ENCODE measurements around the gene CEBPZ.

The CEBPZ gene

DNA sequence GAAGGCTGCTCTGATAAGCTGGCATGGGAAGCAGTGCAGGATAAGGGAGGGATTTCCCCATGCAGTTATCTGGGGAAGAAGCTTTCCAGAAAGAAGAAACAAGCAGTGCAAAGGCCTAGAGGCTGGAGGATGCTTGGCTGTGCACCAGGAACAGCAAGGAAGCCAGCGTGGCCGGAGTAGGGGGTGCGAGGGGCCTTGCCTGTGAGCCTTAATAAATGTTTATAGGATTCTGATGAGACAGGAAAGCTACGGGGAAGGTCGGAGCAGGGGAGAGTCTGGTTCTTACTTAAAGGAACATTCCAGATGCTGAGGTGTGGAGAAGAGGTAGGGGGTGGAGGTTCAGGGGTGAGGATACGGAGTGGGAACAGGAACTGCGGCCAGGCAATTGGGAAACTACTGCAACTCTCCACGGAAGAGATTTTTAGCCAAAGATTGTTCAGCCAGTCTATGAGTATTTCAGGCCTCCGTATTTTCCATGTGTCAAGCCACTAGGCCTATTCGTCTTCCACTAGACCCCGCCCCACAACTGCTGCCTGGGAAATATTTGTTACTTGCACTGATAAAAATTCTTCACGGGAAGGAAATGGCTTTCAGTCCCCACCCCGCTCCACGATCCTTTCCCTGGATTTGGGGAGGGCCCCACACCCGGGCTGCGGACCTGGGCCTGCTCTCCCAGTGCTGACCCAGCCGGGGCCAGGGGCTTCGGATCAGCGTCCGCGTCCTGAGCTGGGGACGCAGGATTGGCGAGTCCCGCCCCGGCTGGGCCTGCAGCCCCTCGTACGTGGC, 75.1 kb downstream of the CEBPZ start:
- H3K36me3 ChIP-seq, result no peaks in the 10 kb centered on the region
- TF ChIP-seq, protein P1, sequence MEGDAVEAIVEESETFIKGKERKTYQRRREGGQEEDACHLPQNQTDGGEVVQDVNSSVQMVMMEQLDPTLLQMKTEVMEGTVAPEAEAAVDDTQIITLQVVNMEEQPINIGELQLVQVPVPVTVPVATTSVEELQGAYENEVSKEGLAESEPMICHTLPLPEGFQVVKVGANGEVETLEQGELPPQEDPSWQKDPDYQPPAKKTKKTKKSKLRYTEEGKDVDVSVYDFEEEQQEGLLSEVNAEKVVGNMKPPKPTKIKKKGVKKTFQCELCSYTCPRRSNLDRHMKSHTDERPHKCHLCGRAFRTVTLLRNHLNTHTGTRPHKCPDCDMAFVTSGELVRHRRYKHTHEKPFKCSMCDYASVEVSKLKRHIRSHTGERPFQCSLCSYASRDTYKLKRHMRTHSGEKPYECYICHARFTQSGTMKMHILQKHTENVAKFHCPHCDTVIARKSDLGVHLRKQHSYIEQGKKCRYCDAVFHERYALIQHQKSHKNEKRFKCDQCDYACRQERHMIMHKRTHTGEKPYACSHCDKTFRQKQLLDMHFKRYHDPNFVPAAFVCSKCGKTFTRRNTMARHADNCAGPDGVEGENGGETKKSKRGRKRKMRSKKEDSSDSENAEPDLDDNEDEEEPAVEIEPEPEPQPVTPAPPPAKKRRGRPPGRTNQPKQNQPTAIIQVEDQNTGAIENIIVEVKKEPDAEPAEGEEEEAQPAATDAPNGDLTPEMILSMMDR (IDR thresholded peaks at IDR 0.05), result no peak
- H3K9me3 ChIP-seq, result no peaks in the 10 kb centered on the region
- peak overlapping the region; percentile 89 to 96 for H3K4me3 ChIP-seq
- peak overlapping the region; percentile 85 to 91 for H3K27ac ChIP-seq
- H3K27me3 ChIP-seq, result no peaks in the 10 kb centered on the region
- peak; percentile 60 to 73 for DNase-seq
- peaks cover 0 to 26% (median 19%) of the 10 kb centered on the region in 4 donors for H3K4me1 ChIP-seq
- intact Hi-C loops (cut with DNase I; ENCODE audit: low total_unique reads), result no loop called here

DNA sequence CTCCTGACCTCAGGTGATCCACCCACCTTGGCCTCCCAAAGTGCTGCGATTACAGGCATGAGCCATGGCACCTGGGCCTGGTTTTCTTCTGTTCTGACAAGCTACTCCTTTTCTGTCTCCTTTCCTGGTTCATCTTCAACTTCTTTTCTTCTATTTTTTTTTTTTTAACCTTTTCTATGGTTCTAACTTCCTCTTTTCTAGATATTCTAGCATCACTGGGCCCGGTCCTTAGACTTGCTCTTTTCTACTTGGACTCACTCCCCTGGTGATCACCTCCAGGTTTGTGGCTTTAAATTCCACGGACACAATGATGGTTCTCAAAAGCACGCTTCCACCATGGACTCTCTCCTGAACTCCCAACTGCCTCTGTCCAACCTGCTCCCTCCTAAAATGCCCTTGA, 76.6 kb downstream of the CEBPZ start:
- TF ChIP-seq, protein P1 (IDR thresholded peaks at IDR 0.05), result no peak
- H3K27ac ChIP-seq, result no peak overlapping the region
- no peaks in the 10 kb centered on the region for H3K9me3 ChIP-seq
- no peak overlapping the region for H3K4me3 ChIP-seq
- peaks cover 0 to 30% (median 19%) of the 10 kb centered on the region in 4 donors for H3K4me1 ChIP-seq
- intact Hi-C loops (cut with DNase I; ENCODE audit: low total_unique reads), result no loop called here
- no peaks in the 10 kb centered on the region for H3K36me3 ChIP-seq
- H3K27me3 ChIP-seq, result no peaks in the 10 kb centered on the region
- DNase-seq, result no peak

DNA sequence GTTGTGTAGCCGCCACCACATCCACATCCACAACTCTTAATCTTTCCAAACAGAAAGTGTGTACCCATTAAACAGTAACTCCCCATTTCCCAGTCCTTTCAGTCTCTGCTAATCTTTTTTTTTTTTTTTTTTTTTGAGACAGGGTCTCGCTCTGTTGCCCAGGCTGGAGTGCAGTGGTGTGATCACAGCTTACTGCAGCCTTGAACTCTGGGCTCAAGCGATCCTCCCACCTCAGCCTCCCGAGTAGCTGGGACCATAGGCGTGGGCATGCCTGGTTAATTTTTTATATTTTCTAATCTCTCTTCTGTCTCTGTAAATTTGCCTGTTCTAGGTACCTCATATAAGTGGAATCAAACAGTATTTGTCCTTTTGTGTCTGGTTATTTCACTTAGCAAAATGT, 78.2 kb downstream of the CEBPZ start:
- H3K36me3 ChIP-seq, result peaks cover 0 to 6% (median 4%) of the 10 kb centered on the region in 3 donors
- peaks cover 0 to 31% (median 19%) of the 10 kb centered on the region in 4 donors for H3K4me1 ChIP-seq
- H3K4me3 ChIP-seq, result no peak overlapping the region
- no peaks in the 10 kb centered on the region for H3K27me3 ChIP-seq
- intact Hi-C loops (cut with DNase I; ENCODE audit: low total_unique reads), result no loop called here
- DNase-seq, result no peak
- H3K27ac ChIP-seq, result no peak overlapping the region
- TF ChIP-seq, protein P1 (IDR thresholded peaks at IDR 0.05), result no peak
- no peaks in the 10 kb centered on the region for H3K9me3 ChIP-seq

All from tibial artery (tissue), 4 donors.